Bladder microvascular endothelial cell (primary cell): ENCODE data around the gene TRIM4. TPM values are rescaled to one million over a fixed set of nuclear protein-coding genes. Genes with fewer than 3 reads are reported as not detected.

Experiments used
- total RNA-seq: library from RNA; depleted of rRNA; stranded (reverse); fragments of >200 nt; gene quantifications from 2 replicates; pipeline ENCODE4 v1.2.3, GENCODE V29; 2014

The TRIM4 gene
- total RNA-seq = 14.2 and 24.7 TPM in 2 replicates

GRCh38 chr7:99918959-99919813 lies at the start of gene TRIM4:
Gene TRIM4 (minus strand): TSS chr7:99919530. CDS start chr7:99919401, 129 bp downstream.

GRCh38 chr7:99928994-99929729 lies 9.8 kb upstream of the TRIM4 start, which contains the start of gene GJC3:
Gene GJC3 (minus strand): TSS chr7:99929620. CDS start chr7:99929620, 0 bp downstream.

GRCh38 chr7:99876933-99877332 lies 42.4 kb downstream of the TRIM4 start, which contains the start of gene OR2AE1:
Gene OR2AE1 (minus strand): TSS chr7:99877033. CDS start chr7:99877033, 0 bp downstream.

Other genes with a start within 250 kb of the TRIM4 start
- gene CYP3A5, start 239.5 kb downstream of the TRIM4 start, total RNA-seq = not detected in 2 replicates
- not detected in 2 replicates for gene CYP3A7, start 184.3 kb downstream of the TRIM4 start, total RNA-seq
- not detected in 2 replicates for gene CYP3A4, start 135.3 kb downstream of the TRIM4 start, total RNA-seq
- not detected in 2 replicates for gene CYP3A43, start 91.5 kb downstream of the TRIM4 start, total RNA-seq
- gene OR2AE1, start 42.5 kb downstream of the TRIM4 start, total RNA-seq = under 0.01 and 0.25 TPM in 2 replicates
- gene GJC3, start 10.1 kb upstream of the TRIM4 start, total RNA-seq = 0.16 and 0.31 TPM in 2 replicates
- not detected in 2 replicates for gene AZGP1, start 56.5 kb upstream of the TRIM4 start, total RNA-seq
- gene ZKSCAN1, start 96.1 kb upstream of the TRIM4 start, total RNA-seq = 18.3 and 55.8 TPM in 2 replicates
- gene ZSCAN21, start 130.2 kb upstream of the TRIM4 start, total RNA-seq = 5.8 and 8.4 TPM in 2 replicates
- 17.8 and 35.7 TPM in 2 replicates for gene ZNF3, start 162.2 kb upstream of the TRIM4 start, total RNA-seq
- gene COPS6, start 169.4 kb upstream of the TRIM4 start, total RNA-seq = 87.1 and 87.8 TPM in 2 replicates
- gene MCM7, start 181.9 kb upstream of the TRIM4 start, total RNA-seq = 98.1 and 113 TPM in 2 replicates
- 16.4 and 19.5 TPM in 2 replicates for gene AP4M1, start 182.1 kb upstream of the TRIM4 start, total RNA-seq
- gene TAF6, start 199.8 kb upstream of the TRIM4 start, total RNA-seq = 18.5 and 46.6 TPM in 2 replicates
- gene CNPY4, start 200.1 kb upstream of the TRIM4 start, total RNA-seq = 38.9 and 45.6 TPM in 2 replicates
- 1.8 and 2.0 TPM in 2 replicates for gene MBLAC1, start 207.4 kb upstream of the TRIM4 start, total RNA-seq
- gene LAMTOR4, start 229.4 kb upstream of the TRIM4 start, total RNA-seq = 98.6 and 171 TPM in 2 replicates
- 3.9 and 7.7 TPM in 2 replicates for gene TRAPPC14, start 239.2 kb upstream of the TRIM4 start, total RNA-seq
- gene GAL3ST4, start 249.1 kb upstream of the TRIM4 start, total RNA-seq = 0.49 and 0.88 TPM in 2 replicates